HG02884 (cell line): Measurements from ENCODE around the gene SGCG.
"Not testable (repeated sequence)": the region's sequence is repeated elsewhere in the genome, so short reads cannot be mapped to it uniquely, and the experiment has no call there.

Source experiments
- ATAC-seq: cut with Tn5 transposase; IDR thresholded peaks from one replicate; pipeline ENCODE4 v1.9.1; 2021; ENCODE audit warnings: mild to moderate bottlenecking, moderate library complexity; ENCODE audit not compliant: unreplicated experiment

SGCG gene

DNA sequence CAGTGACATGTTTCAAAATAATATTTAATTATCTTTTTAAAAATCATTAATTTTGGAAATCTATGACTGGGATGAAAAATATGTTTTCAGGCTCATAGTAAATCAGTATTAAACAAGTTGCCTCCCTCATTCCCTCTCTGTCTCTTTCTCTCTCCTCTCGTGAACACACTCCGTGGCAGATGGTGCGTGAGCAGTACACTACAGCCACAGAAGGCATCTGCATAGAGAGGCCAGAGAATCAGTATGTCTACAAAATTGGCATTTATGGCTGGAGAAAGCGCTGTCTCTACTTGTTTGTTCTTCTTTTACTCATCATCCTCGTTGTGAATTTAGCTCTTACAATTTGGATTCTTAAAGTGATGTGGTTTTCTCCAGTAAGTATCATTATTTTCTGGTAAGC lies 22.7 kb downstream of the SGCG start:
- ATAC-seq = no peak

DNA sequence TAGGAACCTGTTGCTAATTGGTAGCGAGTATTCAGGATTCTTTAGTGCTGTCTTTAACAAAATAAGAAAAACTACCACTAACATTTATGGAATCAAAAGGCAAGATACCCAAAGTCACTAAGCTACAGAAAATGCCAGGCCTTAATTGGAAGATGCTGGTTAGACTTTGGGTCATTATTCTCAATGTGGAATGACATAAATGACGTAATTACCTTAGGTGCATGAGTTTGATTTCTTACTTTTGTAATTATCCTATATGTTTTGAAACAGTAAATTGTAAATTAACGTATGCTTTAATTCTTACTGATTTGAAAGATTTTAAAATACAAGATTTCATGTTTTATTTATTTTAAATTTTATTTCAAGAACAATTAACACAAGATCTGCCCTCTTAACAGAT lies 25.0 kb downstream of the SGCG start:
- ATAC-seq = no peak

DNA sequence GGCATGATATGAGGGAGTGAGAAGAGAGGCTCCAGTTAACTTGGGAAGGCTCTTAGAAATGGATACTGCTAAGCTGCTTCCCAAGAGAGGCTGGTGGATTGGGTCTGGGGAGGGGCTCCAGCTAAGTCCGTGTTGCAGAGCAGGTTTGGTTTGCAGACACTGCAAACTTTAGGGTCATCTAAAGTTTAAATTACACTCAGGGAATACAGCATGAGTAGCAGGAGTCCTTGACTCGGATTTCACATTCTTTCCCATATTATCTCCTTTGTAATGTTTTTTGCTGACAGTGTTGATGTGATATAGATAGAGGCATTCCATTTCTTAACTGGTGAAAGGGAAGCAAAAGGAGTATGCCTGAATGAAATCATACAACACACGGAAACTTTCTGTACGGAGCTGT lies 31.9 kb downstream of the SGCG start:
- no peak for ATAC-seq

DNA sequence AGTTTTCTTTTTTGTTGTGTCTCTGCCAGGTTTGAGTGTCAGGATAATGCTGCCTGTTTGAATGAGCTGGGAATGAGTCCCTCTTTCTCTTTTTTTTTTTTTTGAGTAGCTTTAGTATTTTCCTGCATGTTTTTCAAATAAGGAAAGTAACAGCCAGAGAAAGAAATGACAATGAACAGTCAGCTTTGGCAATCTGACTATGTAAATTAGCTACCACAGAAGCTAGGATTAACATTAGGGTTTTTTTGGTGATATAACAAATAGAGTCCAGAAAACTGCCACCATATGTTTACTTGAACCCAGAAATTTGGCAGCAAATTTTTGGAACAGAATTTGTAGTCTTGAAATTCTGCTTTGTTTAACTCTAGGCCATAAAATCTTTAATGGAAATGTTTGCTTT lies 50.5 kb downstream of the SGCG start:
- no peak for ATAC-seq

DNA sequence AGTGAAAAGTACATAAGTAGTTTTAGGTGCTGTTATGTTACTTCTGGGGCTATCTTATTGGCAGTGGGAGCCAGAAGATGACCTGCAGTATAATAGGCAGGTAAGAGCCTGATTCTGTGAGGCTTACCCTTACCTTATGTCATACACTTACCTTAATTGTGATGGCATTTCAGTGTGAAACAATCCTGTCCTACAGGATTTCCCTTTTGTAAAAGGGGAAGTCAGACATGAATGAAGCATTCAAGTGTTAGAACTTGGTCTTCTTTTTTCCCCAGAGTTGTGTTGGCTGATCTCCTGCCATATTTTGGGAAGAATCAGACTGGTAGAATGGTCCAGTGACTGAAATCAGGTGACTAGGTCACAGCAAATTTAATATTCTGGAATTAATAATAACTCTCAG lies 55.2 kb downstream of the SGCG start:
- no peak for ATAC-seq

DNA sequence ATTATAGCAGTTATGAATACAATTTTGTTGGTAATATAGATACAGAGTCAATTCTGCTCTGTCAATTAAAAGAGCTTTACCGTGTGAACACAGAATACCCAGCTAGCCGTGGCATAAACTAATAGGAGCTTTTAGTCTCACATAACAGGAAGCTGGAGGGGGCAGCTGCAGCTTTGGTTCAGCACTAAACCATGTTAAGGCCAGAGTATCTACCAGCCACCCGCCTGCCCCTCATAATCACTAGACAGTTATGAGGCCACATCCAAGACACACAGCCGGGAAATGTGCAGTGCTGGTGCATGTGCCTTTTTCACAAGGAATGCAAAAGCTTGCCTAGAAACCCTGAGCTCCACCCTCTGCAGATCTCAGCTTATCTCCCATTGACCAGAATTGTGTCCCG lies 62.3 kb downstream of the SGCG start:
- no peak for ATAC-seq

DNA sequence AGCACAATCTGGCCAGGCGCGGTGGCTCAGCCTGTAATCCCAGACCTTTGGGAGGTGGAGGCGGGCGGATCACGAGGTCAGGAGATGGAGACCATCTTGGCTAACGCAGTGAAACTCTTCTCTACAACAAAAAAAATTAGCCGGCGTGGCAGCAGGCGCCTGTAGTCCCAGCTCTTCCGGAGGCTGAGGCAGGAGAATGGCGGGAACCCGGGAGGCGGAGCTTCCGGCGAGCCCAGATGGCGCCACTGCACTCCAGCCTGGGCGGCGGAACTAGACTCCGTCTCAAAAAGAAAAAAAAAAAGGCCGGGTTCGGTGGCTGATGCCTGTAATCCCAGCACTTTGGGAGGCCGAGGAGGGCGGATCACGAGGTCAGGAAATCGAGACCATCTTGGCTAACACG lies 67.6 kb downstream of the SGCG start:
- ATAC-seq = not testable (repeated sequence)

DNA sequence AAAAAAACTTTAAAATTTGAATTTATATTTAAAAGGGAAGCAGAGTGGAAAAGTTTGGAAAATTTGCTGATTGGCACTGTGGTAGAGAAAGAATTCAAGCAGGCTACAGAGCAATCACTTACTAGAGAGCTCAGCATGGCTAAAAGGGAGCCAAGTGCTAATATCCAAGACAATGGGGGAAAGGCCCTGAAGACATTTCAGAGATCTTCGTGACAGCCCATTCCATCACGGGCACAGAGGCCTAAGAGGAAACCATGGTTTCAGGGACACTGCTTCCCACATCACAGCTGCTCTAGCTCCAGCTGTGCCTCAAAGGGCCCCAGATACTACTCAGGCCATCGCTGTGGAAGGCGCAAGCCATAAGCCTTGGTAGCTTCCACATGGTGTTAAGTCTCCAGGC lies 73.7 kb downstream of the SGCG start:
- ATAC-seq = no peak

DNA sequence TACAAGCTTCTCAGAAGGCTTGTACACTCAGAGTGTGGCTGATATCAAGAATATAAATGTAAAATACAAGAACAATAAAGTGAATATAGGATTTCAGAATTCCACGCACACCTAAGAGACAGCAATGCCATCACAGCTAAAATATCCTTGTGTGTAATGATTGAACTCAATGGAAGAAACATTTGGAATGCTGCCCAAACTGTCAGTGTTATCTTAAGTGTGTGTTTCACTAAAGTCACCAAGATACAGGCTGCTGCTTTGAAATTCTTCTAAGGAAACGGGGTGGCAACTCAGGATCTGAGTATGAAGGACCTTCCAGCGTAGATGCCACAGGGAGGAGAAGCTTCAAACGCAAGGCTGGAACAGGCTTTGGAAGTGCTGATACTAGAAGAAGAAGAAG lies 86.8 kb downstream of the SGCG start:
- ATAC-seq = no peak

DNA sequence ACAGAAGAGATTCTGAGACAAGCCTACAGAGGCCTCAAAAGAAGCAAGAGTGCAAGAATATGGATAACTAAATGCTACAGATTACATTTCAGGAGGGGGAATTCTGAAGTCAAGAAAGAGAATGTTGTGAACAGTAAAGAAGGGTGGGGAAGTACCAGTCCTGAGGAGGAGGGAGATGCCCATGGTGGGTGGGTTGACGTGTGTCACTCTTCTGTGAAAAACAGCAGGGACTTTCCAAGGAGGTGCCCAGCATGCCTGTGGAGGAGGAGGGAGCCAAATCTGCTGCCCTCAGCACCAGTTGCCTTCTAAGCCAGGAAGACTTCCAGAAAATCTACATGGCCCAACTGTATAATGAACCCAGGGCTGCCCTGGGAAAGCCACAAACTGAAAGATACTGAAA lies 87.7 kb downstream of the SGCG start:
- ATAC-seq = no peak

DNA sequence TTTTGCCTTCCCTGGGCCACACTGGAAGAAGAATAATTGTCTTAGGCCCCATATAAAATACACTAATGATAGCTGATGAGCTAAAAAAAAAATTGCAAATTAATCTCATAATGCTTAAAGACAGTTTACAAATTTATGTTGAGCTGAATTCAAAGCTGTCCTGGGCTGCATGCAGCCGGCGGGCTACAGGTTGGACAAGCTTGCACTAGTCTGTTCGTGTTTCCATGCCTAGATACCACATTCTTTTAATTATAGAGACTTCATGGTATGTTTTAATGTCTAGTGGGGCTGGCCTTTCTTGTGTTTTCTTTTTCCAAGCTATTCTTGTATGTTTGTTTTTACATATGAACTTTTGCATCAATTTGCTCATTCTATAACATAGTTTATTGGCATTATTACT lies 90.6 kb downstream of the SGCG start:
- ATAC-seq = no peak

DNA sequence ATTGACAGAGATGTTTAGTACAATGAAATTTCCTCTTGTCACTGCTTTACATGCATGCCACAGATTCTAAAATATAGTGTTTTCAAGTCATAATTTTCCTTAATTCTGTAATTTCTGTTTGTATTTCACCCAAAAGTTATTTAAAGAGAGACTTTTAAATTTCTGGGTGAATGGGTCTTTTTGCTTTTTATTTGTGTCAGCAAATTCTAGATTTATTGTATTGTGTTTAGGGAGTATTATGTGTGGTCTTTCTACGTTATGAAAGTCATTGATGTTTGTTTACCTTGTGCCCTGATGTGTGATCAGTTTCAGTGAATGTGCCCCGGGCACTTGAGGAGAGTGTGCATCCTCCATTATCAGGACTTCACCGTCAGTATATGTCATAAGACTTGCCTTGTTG lies 92.7 kb downstream of the SGCG start:
- ATAC-seq = no peak

DNA sequence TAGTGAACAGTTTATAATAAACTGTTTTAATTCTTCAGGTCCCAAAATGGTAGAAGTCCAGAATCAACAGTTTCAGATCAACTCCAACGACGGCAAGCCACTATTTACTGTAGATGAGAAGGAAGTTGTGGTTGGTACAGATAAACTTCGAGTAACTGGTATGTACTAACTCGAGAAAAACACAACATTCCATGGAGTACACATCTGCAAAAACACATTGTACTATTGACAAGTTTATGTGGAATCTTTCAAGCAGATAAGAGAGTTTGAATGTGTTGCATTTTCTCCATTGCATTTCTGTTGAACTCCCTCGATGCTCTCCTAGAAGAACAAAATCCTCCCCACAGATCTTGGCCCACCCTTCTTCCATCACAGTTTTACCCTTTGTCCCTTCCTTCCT lies 98.5 kb downstream of the SGCG start:
- ATAC-seq = no peak

DNA sequence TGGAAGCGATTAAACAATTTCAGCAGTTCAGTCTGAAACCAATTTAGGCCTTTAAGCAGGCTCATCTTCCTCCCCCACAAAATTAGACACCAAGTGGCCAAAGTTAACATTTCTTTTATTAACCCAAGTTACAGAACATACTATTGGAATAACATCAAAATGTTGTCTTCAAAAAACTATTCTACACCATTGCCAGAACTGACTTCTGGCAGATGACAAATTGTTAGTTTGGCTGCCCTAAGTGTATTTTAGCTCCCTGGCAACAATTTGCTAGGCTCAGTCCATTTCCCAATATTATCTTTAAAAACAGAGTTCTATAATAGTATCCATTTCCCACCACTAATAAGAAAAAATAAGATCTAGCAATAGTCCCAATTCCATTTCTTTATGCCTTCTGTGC lies 107.8 kb downstream of the SGCG start:
- ATAC-seq = no peak

DNA sequence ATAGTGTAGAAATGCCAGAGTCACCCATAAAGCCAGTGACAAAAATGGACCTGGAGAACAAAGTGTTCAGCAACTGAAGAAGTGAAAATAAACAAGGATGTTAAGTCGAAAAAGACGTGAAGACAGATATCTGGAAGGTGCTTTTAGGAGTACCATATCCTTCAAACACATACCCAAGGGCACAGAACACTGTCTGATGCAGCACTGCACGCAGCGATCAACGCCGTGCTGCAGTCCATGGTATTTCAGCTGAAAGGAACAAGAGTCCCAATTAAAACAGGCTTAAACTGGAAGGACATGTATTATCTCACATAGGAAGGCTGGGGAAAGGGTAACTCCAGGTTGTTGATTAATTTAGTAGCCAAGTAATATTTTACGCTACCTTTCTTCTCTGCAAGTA lies 108.2 kb downstream of the SGCG start:
- no peak for ATAC-seq

DNA sequence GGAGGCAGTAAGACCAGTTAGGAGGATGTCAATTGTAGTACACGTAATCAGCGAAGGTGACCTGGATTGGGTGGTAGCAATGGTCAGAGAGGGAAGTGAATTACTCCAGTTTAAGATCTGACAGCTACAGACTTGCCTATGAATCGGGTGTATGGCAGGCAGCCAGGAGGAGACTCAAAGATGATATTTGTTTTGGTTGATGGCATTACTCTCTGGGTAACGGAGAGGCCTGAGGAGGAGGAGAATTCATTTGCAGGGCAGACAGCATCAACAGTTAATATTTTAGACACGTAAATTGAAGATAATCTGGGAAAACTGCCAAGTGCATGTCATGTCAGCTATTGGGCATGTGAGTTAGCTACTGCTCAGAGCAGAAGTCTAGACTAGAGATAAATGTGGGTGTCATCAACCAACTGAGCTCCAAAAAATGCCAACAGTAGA lies 109.2 kb downstream of the SGCG start:
- ATAC-seq = no peak

DNA sequence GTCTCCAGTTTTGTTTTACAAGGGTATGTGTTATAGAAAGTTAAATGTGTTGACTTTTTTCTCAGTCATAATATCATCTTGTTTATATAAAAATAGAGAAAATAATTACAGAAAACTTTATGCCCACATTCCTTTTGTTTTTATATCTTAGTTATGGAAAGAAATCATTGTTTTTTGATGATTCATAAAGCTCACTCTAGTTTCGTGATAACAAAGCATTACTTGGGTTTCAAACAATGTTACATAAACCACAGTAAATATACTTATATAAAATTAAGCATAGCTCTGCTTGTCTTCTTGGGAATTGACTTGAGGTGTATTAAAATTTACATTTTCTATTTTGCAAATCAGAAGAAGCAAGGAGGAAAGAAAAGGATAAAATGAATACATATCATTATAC lies 111.8 kb downstream of the SGCG start:
- no peak for ATAC-seq

DNA sequence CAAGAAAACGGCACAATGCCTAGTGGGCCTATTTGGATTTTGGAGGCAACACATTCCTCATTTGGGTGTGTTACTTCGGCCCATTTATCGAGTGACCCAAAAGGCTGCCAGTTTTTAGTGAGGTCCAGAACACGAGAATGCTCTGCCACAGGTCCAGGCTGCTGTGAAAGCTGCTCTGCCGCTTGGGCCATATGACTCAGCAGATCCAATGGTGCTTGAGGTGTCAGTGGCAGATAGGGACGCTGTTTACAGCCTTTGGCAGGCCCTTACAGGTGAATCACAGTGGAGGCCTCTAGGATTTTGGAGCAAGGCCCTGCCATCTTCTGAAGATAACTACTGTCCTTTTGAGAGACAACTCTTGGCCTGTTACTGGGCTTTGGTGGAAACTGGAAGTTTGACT lies 134.1 kb downstream of the SGCG start:
- not testable (repeated sequence) for ATAC-seq

DNA sequence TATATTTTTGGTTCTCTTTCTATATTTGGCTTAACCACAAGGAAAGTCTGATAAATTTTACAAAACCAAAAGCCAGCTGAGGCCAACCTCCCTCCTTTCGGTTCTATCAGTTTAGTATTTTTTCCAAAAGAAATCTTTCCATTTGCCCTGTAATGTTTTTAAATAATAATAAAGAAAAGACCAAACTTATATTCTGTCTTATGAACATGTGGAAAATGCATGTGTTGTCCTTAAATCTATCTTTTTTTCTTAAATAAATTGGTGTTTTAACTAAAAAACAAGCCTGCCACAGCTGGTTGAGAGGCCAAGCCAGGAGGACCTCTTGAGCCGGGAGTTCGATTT lies 139.1 kb downstream of the SGCG start:
- no peak for ATAC-seq

DNA sequence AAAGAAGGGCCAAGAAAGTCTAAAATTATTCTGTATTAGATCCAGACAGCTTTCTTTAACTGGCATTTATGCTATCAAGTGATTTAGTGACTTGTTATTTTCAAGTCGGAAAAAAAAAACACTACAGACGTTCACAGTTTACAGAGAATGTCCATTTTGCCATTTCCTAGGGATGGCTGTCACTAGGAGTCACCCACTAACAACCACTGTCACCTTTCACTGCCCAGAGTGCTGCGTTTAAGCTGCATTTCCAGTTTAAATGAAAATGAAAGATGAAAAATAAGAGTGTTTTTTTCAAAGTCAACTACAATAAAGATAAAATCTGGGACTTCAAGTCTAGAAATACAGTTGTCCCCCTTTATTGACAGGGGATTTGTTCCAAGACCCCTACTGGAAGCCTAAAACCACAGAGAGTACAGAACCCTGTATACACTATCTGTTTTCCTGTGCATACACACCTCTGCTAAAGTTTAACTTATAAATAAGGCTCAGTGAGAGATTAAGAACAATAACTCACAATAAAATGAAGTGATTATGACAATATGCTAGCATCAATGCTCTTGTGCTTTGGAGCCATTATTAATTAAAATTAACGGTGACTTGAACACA lies 140.3 kb downstream of the SGCG start:
- no peak for ATAC-seq

DNA sequence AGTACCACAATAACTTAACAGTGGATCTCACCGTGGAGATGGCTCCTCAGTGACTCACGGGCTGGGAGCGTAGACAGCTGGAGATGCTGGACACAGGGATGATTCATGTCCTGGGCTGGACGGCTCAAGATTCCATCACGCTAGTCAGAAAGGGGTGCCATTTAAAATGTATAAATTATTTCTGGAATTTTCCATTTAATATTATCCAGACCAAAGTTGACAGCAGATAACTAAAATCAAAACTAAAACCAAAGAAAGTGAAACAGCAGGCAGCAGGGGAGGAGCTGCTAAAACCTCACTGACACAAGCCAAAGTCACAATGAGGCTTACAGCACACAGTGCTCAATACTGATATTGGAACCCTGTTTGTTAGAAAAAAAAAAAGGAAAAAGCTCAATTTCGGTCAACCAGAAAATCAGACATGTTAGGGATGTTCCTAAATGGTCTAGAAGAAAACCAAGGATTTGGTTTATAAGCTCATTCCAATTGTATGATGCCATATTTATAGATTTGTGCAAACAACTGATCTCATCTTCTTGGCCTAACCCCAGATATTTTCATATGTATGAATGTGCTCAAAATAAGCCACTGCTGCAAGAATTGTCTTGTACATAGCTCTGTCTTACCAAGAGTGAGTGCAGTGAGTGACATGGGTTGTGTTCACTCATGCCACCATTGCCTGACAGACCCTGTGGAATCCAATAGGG lies 140.9 kb downstream of the SGCG start:
- ATAC-seq = peak; percentile 63

DNA sequence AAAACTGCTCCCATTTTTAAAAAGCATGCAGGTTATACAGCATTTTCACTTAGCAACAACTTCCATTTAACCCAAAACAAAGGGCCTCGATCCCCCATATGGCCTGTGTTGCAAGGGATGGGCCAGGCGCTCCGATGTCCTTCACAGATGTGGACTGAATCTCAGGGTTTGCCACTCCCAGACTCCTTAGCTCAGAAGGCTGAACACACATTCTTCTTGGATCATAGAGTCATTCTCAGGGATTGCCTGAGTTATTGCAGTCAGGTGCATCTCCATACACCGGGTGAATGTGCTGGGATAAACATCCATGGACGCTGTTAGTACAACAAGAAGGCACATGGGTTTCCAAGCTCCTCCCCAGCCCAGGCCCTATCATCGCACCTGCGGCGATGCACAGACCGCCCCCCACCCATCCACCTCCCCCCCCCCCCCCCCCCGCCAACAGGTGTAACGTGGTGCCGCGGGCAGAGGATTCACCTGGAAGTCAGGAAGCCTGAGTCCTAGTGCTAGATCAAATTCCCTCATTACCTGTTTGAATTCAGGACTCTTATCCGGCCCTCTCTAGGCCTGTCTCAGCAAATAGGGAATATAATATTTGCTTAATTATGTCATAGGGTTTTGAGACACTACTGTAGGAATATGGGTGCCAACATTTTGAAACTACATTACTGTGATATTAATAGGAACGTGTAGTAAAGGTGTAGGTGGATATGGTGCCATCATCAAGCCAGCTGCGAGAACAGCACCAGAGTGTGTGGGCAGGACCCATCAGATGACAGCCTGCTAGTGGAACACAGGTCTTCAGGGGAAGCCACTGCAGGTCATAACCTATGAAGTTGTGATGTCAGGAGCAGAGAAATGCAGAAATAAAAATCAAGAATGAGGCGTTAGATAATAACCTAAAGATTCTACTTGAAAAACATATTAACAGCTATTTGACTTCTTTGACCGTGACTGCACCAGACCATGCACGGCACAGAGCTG lies 141.9 kb downstream of the SGCG start:
- no peak for ATAC-seq
